HG03354 (cell line): ENCODE results near the gene ARHGEF40.

Source experiments
- ATAC-seq: cut with Tn5 transposase; IDR thresholded peaks from one replicate; pipeline ENCODE4 v1.9.1; 2021; ENCODE audit warnings: mild to moderate bottlenecking; ENCODE audit not compliant: unreplicated experiment, poor library complexity, severe bottlenecking

Gene ARHGEF40

DNA sequence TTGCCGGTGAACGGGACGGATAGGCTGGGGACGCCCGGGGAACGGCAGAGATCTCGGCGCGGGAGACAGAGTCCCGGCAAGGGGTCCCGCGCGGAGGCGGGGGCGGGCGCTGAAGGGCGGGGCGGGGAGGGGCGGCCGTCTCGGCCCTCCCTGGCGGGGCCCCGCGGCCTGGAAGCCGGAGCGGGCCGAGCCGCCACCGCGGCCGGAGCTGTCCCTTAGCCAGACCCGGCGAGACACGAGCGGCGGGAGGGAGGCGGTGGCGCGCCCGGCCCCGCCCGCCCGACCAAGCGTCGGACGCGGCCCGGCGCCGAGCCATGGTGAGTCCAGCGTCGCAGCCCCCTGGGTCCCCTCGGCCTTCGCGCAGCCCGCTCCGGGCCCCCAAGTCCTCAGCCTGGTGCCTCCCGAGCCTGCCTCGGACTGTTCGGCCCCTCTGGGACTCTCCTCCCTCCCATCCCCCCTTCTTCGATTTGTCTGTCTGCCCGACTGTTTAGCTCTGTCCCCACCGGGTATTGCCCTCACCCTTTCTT, at the start of gene ARHGEF40:
Gene ARHGEF40, plus strand, starts transcription at position 222 of the 527 bp plus-strand sequence. Its CDS starts 93 bp downstream, at position 315.
- no peak for ATAC-seq

DNA sequence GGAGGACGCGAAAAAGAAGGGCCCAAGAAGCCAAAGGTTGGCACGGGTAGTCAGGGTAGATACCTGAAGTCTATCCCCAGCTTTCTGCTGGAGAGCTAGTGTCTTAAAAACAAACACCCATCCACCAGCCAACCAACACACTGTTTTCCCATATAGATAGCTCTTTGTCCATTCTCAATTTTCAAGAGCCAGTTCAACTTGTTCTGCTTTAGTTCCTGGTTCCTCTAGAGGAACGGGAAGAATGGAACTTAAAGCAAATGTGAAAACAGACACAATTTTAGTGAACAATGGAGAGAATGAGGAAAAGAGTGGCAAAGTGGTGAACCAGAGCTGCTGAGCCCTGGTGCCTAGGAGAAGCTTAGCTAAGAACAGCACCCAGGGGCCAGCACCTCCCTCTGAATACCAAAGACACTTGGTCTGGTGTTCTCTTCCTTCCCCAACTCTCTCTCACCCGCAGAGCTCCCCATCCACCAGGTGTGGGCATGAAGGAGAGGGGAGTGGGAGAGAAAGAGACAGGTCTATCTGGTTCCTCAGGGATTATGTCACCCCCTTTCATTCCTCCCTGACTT, 49.0 kb upstream of the ARHGEF40 start:
- no peak for ATAC-seq

DNA sequence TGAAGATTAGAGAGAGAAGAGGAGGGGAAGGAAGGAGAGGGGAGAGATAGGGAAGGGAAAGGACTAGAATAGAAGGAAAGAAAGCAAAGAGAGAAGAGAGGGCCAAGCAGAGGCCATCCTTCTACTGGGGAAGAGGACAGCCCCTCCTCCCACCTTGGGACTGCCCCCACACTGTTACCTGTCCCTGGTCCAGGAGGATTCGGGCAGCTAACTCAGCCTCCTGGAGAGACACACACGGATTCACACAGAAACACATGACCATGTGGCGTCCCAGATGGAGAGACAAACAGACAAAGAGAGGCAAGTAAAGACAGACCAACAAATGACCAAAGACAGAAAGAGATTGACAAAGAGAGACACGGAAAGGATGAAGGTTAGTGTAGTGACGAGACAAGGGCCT, 47.4 kb upstream of the ARHGEF40 start:
- no peak for ATAC-seq

DNA sequence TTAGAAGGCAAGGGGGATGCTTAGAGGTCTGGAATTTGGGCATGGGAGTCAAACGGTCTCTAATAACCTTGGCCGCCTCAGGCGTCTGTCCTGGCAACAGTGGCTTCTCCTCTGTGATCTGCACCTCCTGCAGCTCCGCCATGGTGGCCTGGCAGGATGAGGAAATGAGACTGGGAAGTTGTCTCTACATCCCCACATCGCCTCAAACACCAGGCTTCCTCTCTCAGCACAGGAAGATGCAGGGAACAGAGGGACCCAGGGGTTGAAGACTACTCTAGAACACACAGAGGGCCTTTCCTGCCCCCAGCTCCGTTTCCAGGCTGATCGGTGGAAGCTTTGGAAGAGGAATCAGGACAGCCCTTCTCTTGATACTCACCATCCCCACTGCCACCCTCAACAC, 46.9 kb upstream of the ARHGEF40 start:
- no peak for ATAC-seq

DNA sequence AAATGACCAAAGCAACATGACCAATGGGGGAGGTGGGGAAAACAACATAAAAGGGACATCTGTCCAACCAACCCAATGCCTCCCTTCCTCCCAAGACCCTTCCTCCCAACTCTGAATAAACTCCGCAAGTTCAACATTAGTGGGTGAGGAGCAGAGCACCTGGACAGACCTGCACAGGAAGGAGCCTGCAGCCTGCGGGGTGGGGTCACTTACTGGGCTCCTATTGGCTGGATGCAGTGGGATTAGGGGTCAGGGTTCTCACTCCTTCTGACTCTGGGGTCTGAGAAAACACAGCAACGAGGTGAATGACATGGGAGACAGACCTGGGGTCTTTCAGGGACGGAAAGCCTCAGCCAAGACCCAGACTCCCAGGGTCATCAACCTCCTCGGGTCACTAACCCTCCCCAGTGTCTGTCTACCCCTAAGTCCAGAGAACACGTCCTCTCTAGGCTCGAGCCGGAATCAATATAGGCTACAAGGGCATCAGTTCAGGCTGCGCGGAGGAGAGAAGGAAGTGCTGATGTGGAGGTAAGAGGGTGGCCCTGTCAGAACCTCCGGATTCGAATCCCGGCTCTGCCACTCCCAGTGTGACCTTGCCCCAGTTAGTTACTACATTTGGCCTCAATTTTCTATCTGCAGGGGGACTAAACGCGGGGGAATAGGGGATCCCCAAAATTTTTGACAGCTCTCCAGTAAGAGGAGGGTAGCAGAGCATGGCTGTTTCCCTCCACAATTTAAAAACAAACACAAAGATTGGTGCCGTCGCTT, 46.1 kb upstream of the ARHGEF40 start:
- no peak for ATAC-seq

DNA sequence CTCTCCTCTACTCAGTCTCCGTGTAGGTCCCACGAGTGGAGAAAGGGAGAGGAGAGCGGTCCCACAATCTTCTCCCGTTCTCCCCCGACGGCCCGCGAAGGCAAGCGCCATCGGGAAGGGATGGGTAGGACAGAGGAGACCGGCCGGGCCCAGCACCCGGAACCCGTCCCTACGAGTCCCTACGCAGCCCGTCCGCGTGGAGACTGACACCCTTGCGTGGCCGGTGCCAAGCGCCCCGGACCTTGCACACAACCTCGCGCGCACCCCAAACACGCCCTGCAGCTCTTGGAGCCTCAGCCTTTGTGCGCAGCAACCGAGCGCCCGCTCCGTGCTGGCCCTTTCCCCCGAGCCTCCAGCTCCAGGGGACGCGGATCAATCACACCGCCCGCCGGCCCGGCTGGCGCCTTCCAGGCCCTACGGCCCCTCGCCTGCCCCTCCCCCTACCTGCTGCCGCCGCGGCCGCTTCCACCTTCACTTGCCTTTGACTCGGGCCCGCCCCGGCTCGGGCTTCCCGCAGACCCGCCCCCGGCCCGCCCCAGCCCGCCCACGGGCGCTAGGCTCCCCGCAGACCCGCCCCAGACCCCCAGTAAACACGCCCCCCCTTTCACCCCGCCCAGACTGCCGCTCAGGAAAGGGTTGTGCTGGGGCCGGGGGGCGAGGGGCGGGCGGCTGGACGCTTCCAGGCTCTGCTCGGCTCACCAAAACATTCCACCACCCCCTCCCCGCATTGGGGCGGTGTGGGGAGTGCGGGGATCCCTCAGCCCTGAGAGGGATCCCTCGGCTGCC, 45.3 kb upstream of the ARHGEF40 start, which contains the start of gene NDRG2:
Gene NDRG2, minus strand, starts transcription at position 477 of the 786 bp plus-strand sequence. CDS start 1,746 bp downstream, outside the sequence.
- ATAC-seq, result no peak

DNA sequence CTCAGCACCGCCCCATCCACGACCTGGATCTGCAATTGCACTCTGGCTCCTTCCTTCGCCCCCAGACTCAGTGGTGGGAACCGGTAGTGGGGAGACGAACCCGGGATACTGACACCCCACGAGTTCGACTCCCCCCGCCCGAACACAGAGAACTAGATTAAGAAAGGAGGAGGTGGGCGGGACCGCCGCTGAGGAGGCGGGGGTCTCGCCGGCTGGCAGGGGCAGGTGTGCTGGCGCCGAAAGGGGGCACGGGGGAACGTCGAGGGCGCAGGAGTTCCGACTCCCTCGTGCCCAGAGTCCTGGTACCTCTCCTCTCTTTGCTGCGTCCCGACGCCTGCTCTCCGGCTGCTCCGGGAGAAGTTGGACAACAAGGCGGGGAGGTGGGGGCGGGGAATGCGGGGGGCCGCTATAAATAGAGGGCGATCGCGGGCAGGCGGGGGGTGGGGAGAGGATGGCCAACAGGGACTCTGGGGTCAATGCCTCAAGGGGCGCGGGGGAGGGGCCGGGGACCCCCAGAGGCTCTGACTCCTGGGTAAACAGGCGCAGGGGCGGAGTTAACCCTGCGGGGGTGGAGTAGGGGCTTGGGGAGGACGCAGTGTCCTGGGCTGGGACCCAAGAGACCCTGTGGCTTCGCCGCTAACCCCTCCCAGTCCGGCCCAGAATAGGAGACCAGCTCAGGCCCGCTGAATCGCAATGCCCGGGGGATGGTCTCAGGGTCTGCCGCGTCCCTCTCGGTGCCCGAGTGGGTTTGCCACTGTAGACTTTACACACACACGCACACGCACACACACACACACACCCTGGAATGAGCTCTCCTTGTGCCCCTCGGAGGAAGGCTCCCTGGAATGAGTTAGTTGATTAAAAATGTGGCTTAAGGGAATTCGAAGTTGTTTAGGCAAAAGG, 44.5 kb upstream of the ARHGEF40 start:
- ATAC-seq, result no peak

DNA sequence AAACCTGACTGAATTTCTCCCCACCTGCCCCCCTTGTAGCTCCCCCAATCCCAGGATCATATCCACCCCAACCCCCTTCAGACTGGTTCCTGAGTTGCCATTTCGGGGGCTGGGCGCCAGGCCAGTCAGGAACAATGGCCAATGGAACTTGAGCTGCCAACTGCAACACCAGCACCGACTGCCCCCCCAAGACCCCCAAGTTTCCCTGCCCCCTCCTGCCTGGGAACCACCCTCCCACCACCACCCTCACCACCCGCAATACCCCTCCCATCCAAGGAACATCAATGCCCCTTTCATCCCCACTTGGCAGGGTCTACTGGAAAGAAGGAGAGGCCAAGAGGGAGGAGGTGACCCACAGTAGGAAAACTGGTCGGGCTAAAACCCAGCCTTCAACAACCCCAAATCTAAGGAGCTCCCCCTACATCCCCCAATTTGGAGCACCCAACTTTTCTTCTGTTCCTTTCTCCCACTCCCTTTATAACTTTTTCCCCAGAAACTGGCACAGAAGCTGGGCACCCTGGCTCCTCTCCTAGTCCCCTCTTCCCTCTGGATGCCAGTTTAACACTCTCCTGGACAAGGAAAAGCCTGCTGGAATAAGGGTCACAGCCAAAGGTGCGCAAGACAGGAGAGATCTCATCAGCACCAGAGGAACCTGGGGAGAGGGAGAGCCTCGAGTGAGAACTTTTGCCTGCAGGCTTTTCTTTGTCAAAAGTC, 43.7 kb upstream of the ARHGEF40 start:
- ATAC-seq, result no peak

DNA sequence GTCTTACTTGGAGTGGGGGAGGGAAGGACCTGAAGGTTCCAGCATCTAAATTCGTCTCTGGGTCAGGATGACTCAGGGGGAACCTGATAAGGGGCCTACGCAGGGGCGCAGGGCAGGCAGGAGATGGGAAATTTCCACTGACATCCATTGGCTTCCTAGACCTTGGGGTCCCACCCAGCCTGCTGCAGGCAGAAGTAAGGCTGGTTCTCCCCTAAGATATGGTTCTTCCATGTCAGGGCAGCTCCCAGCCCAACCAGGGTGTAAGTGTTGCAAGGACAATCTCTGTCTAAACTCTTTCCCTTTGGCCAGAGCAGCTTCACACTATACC, 43.2 kb upstream of the ARHGEF40 start:
- no peak for ATAC-seq

DNA sequence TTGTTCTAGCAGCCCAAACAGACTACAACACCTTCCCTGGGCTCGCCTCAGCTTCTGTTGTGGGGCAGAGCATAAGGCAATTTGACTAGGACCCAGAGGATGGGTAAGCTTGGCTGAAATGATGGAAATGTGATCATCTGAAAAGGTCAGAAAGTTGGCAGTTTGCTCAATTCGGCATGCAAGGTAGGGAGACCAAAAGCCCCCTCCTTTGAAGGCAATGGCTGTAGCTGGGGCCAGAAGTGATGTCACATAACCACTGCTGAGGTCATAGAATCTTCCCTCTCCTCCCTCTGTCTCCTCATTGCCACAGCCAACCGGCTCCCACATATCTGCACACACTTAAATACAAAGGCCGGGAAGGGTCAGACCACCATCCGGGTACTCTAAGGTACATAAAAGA, 40.2 kb upstream of the ARHGEF40 start, which contains the start of gene TPPP2:
Gene TPPP2, plus strand, starts transcription at position 301 of the 400 bp plus-strand sequence. CDS start 365 bp downstream, outside the sequence.
- ATAC-seq, result no peak

DNA sequence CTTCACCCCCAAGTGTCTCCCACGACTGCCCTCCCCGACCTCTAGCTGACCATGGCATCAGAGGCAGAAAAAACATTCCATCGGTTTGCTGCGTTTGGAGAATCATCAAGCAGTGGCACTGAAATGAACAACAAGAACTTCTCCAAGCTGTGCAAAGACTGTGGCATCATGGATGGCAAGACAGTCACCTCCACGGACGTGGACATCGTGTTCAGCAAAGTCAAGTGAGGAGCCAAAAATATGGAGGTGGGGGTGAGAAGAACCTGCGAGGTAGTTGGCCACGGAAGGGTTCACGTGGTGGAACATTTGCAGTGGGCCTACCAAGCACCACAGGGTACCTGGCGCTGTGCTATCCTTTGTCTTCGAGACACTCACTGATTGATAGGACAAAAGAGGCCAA, 39.6 kb upstream of the ARHGEF40 start:
- ATAC-seq, result no peak

DNA sequence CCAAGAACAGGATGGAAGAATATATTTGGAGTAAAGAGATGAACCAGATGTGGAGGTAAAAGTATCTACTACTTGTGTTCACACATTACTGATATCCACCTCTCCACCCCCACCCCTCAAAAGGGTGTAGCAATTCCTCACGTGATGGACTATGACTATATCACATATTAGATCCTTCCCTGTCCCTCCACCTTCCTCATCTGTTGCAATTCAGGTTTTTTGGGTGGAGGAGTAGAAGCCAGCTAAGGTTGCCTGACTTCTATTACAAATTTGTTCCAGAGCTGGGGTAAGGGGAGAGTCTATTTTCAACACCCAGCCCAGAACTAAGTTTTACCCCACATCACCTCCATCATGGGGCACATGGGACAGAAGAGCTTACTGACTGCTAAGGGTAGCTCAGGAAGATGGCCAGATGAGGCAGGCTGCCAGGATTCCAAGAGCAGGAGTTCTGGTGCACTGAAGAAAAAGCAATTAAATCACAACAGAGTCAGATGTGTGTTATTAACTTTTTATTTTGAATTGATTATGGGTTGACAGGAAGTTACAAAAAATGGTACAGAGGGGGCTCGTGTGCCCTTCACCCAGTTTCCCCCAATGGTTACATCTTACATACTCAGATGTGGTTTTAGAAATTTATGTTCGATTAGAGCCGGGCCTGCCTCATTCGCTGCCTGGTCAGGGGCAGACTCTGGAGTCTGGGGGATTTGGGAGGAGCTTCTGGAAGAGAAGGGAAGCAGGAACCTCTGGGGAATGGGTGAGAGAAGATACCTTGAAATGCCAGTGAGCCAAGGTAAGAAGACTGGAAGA, 37.6 kb upstream of the ARHGEF40 start:
- ATAC-seq, result no peak

DNA sequence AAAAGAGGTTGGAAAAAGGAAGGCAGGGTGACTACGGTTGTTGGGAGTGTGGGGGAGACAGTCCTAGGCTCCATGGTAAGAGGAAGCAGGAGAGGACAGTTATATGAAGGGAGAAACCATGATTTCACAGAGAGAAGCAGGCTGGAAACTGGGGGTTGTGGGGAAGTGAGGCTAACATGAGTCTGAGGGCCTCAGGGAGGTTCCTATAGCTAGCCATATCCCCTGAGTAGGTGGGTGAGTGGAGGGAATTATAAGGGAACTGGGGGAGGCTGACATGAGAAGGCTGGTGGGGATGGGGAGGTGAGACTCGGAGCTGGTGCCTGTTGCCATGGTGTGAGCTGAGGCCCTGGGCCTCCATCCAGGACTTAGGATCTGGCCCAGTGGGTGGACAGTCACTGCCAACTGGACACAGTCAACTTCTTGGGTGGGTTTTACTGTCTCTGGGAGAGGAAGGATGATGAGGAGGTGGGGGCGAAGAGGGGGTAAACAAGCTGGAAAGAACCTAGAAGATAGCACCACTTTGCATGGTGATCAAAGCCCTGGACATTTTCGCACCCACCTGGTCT, 36.9 kb upstream of the ARHGEF40 start:
- ATAC-seq, result no peak

DNA sequence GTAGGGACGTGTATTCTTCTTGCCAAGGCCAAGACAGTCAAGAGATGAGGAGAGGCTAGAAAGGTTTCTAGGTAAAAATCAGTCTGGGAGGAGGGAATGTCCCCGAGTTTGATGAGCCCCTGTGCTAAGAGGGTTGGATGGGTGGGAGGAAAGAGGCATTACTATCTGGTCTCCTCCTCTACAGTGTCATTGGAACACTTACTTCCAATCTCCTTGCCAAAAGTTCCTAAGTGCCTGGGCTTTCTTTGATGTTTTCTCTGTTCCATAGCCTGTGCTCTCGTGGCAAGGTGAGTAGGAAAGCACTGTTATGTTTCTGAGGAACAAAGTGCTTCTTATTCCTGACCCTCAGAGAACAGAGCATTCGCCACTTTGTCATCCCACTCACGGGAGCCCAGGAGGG, 35.4 kb upstream of the ARHGEF40 start, which contains the start of gene RNASE13:
Gene RNASE13, minus strand, starts transcription at position 101 of the 400 bp plus-strand sequence. CDS start 519 bp downstream, outside the sequence.
- no peak for ATAC-seq

DNA sequence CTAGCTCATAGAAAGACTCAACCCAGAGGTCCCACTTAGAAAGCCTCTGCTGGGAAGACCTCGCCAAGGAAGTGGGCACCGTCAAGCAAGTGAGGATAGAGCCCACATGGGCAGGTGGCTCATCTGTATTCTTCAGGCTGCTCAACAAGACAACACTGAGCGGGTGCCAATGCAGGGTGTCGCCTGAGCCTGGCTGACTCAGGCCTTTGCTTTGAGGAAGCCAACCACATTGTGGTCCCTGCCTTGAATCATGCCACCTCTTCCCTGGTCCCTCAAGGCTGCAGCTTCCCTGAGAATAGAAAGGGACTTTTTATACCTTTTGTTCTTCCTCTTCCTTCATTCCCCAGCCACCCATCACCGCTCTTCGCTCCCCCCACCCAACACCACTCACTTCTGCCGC, 33.4 kb upstream of the ARHGEF40 start:
- no peak for ATAC-seq

DNA sequence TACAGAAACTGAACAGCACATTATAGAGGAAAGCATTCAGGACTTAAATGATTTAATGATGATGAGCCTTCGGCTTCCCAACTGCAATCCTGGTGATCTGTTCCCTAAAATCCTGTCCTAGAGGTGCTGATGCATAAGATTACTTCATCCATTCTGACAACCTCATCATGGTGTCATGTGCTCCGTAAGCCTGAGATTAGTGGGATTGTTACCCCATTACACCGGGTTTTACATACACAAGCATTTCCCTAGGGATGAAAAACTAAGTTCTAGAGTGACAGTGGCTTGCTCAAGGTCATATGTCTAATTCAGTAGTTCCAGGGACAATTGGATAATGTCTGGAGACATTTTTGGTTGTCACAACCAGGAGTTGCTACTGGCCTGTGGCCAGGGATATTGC, 32.9 kb upstream of the ARHGEF40 start:
- ATAC-seq, result no peak
